Measurements from ENCODE around the gene CCND3. TPM values are rescaled to one million over a fixed set of nuclear protein-coding genes. Genes with fewer than 3 reads are reported as not detected.

The CCND3 gene
- total RNA-seq, 1 experiment from 2014 or later: 39.9 TPM

GRCh38 chr6:41917528-41917927 is 24.1 kb downstream of the CCND3 start:
- H3K4me3 ChIP-seq (ENCODE audit: low read depth, low read length, poor library complexity, severe bottlenecking): no peak overlapping the region
- no peaks in the 10 kb centered on the region for H3K9me3 ChIP-seq (ENCODE audit: low read depth, low read length, poor library complexity, severe bottlenecking)
- POLR2A ChIA-PET (ENCODE audit: low non-redundant PET): no interaction called here
- CTCF ChIA-PET: no interaction called here
- H3K27me3 ChIP-seq (replicated peaks; ENCODE audit: insufficient read depth, low read depth, low read length, poor library complexity): no peaks in the 10 kb centered on the region
- H3K27ac ChIP-seq (ENCODE audit: low read depth, low read length, poor library complexity, severe bottlenecking): peak overlapping the region; percentile 29
- peaks cover 9% of the 10 kb centered on the region for H3K36me3 ChIP-seq (ENCODE audit: insufficient read depth, low read length, poor library complexity, severe bottlenecking)
- peaks cover 2% of the 10 kb centered on the region for H3K4me1 ChIP-seq (ENCODE audit: insufficient read depth, low read length, poor library complexity, severe bottlenecking)
- DNase-seq (ENCODE audit: low spot score): peak; percentile 42
- intact Hi-C loops (cut with micrococcal nuclease; ENCODE audit: unreplicated experiment): no loop called here
- TF ChIP-seq CTCF (conservative IDR thresholded peaks at IDR 0.05; ENCODE audit: low read depth, low read length) (no peak), EZH2 (IDR thresholded peaks at IDR 0.05; ENCODE audit: borderline replicate concordance, low read depth, low read length, poor library complexity, severe bottlenecking) (no peak)
- BruUV-seq (replicated peaks): no TSS peak

- CTCF ChIA-PET: no interaction called here
- no peak overlapping the region for H3K27ac ChIP-seq (ENCODE audit: low read depth, low read length, poor library complexity, severe bottlenecking)
- no TSS peak for BruUV-seq (replicated peaks)
- intact Hi-C loops (cut with micrococcal nuclease; ENCODE audit: unreplicated experiment): no loop called here
- POLR2A ChIA-PET (ENCODE audit: low non-redundant PET): no interaction called here
- TF ChIP-seq EZH2 (IDR thresholded peaks at IDR 0.05; ENCODE audit: borderline replicate concordance, low read depth, low read length, poor library complexity, severe bottlenecking): no peak
- no peak for DNase-seq (ENCODE audit: low spot score)
- H3K4me3 ChIP-seq (ENCODE audit: low read depth, low read length, poor library complexity, severe bottlenecking): no peak overlapping the region
- peaks cover 12% of the 10 kb centered on the region for H3K36me3 ChIP-seq (ENCODE audit: insufficient read depth, low read length, poor library complexity, severe bottlenecking)
- no peaks in the 10 kb centered on the region for H3K4me1 ChIP-seq (ENCODE audit: insufficient read depth, low read length, poor library complexity, severe bottlenecking)
- no peaks in the 10 kb centered on the region for H3K27me3 ChIP-seq (replicated peaks; ENCODE audit: insufficient read depth, low read depth, low read length, poor library complexity)
- H3K9me3 ChIP-seq (ENCODE audit: low read depth, low read length, poor library complexity, severe bottlenecking): no peaks in the 10 kb centered on the region
Measured at GRCh38 chr6:41914869-41915530, 26.6 kb downstream of the CCND3 start.

GRCh38 chr6:41914343-41914742 is 27.3 kb downstream of the CCND3 start:
- BruUV-seq (replicated peaks): no TSS peak
- ChIA-PET CTCF (no interaction called here), POLR2A (ENCODE audit: low non-redundant PET) (no interaction called here)
- no peaks in the 10 kb centered on the region for H3K27me3 ChIP-seq (replicated peaks; ENCODE audit: insufficient read depth, low read depth, low read length, poor library complexity)
- H3K4me3 ChIP-seq (ENCODE audit: low read depth, low read length, poor library complexity, severe bottlenecking): no peak overlapping the region
- no peak for DNase-seq (ENCODE audit: low spot score)
- H3K4me1 ChIP-seq (ENCODE audit: insufficient read depth, low read length, poor library complexity, severe bottlenecking): no peaks in the 10 kb centered on the region
- TF ChIP-seq EZH2 (IDR thresholded peaks at IDR 0.05; ENCODE audit: borderline replicate concordance, low read depth, low read length, poor library complexity, severe bottlenecking) (no peak), CTCF (conservative IDR thresholded peaks at IDR 0.05; ENCODE audit: low read depth, low read length) (no peak)
- peaks cover 12% of the 10 kb centered on the region for H3K36me3 ChIP-seq (ENCODE audit: insufficient read depth, low read length, poor library complexity, severe bottlenecking)
- H3K9me3 ChIP-seq (ENCODE audit: low read depth, low read length, poor library complexity, severe bottlenecking): no peaks in the 10 kb centered on the region
- no peak overlapping the region for H3K27ac ChIP-seq (ENCODE audit: low read depth, low read length, poor library complexity, severe bottlenecking)
- intact Hi-C loops (cut with micrococcal nuclease; ENCODE audit: unreplicated experiment): no loop called here

- no TSS peak for BruUV-seq (replicated peaks)
- TF ChIP-seq EZH2 (IDR thresholded peaks at IDR 0.05; ENCODE audit: borderline replicate concordance, low read depth, low read length, poor library complexity, severe bottlenecking) (no peak), CTCF (conservative IDR thresholded peaks at IDR 0.05; ENCODE audit: low read depth, low read length) (no peak)
- H3K4me1 ChIP-seq (ENCODE audit: insufficient read depth, low read length, poor library complexity, severe bottlenecking): no peaks in the 10 kb centered on the region
- H3K27ac ChIP-seq (ENCODE audit: low read depth, low read length, poor library complexity, severe bottlenecking): no peak overlapping the region
- H3K9me3 ChIP-seq (ENCODE audit: low read depth, low read length, poor library complexity, severe bottlenecking): no peaks in the 10 kb centered on the region
- POLR2A ChIA-PET (ENCODE audit: low non-redundant PET): no interaction called here
- peaks cover 13% of the 10 kb centered on the region for H3K36me3 ChIP-seq (ENCODE audit: insufficient read depth, low read length, poor library complexity, severe bottlenecking)
- CTCF ChIA-PET: no interaction called here
- intact Hi-C loops (cut with micrococcal nuclease; ENCODE audit: unreplicated experiment): no loop called here
- no peak overlapping the region for H3K4me3 ChIP-seq (ENCODE audit: low read depth, low read length, poor library complexity, severe bottlenecking)
- H3K27me3 ChIP-seq (replicated peaks; ENCODE audit: insufficient read depth, low read depth, low read length, poor library complexity): no peaks in the 10 kb centered on the region
- DNase-seq (ENCODE audit: low spot score): no peak
Measured at GRCh38 chr6:41909727-41910126, 31.9 kb downstream of the CCND3 start.

All from A673 (cell line).